HG02981 (cell line): ENCODE results near the gene EFEMP1.

Experiments
- ATAC-seq: cut with Tn5 transposase; IDR thresholded peaks from one replicate; pipeline ENCODE4 v1.9.1; 2021; ENCODE audit warnings: mild to moderate bottlenecking, moderate library complexity; ENCODE audit not compliant: unreplicated experiment

Gene EFEMP1

GRCh38 chr2:55899881-55900280, 23.7 kb downstream of the EFEMP1 start:
- ATAC-seq = no peak

DNA sequence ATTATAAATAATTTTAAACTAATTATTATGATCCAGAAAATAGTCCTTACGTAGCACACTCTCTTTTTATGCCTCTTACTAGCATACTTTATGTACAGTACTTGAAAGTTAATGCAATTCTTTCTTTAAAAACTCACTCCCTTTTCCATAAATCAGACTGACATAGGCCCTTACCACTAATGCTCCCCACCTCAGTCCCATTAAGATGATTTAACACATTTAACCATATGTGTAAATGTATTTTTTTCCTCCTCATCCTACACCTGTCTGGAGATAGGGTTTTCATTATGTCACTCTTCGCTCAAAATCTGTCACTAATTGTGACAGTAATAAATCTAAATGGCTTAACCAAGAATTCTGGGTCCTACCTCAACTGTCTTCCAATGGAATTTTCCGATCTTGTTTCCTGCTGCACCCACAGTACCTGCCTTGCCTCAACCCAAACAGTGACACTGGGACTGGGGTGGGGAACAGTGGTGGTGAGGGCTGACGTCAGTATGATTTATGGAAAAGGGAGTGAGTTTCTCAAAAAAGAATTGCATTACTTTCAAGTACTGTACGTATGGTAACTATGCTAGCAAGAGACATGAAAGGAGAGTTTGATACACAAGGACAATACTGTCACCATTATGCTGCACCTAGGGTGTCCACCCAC, 25.1 kb downstream of the EFEMP1 start:
- no peak for ATAC-seq

- ATAC-seq = no peak
Observed at GRCh38 chr2:55896633-55897032, 26.9 kb downstream of the EFEMP1 start.

DNA sequence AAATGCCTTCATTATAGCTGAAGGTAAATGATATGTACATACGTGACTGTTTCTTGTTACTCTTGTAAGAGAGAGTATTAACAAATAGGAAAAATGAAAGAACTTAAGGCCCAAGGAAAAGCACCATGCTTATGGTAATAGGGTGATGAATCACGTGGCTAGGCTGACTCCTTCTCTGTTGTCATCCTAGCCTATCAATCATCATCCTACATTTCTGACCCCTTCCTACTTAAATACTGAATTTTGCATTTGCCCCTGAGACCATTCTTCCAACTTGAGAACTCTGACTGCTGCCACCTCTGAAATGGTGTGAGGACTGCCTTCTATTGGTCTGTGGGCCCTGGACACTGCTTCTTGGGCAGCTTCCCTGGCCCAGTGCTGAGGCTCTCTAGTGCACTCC, 28.9 kb downstream of the EFEMP1 start:
- no peak for ATAC-seq

- ATAC-seq = no peak
Observed at GRCh38 chr2:55891671-55892094, 31.9 kb downstream of the EFEMP1 start.

DNA sequence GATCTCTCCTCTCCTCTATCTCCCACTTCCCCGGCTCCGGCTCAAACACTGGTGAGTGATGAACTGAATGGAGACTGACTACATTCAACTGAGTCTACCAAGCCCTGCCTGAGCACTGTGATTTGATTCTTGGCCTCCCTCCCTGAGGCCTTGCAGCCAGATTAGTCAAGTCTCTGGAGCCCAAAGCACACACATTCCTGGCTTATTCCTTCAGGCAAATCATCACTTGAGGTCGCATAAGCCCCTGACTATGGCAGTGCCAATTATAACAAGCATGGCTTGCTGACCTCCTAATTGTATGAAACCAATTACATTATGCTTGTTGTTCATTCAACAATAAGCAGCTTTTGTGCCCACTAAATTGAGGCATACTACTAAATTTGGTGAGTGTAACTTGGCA, 34.6 kb downstream of the EFEMP1 start:
- ATAC-seq = no peak

GRCh38 chr2:55887901-55888624, 35.5 kb downstream of the EFEMP1 start:
- ATAC-seq = no peak

DNA sequence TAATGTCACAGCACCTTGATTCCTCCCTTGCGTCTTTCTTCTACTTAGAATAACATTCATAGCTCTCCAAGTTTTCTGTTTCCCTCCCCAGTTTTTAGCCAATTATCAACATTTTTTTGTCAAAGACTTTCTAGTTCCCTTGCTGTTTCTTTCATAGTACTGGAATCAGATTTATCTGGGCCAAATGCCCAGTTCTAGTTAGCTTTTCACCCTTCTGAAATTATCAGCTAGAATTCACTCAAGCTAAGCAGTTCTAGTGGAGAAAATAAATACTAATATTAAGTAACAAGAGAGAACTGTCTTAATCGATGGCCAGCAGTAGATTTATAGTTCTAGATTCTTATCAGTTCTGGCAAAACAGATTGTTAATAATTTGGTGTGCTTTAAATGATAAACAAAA, 36.2 kb downstream of the EFEMP1 start:
- no peak for ATAC-seq

- ATAC-seq = no peak
Observed at GRCh38 chr2:55885944-55886281, 37.7 kb downstream of the EFEMP1 start.

DNA sequence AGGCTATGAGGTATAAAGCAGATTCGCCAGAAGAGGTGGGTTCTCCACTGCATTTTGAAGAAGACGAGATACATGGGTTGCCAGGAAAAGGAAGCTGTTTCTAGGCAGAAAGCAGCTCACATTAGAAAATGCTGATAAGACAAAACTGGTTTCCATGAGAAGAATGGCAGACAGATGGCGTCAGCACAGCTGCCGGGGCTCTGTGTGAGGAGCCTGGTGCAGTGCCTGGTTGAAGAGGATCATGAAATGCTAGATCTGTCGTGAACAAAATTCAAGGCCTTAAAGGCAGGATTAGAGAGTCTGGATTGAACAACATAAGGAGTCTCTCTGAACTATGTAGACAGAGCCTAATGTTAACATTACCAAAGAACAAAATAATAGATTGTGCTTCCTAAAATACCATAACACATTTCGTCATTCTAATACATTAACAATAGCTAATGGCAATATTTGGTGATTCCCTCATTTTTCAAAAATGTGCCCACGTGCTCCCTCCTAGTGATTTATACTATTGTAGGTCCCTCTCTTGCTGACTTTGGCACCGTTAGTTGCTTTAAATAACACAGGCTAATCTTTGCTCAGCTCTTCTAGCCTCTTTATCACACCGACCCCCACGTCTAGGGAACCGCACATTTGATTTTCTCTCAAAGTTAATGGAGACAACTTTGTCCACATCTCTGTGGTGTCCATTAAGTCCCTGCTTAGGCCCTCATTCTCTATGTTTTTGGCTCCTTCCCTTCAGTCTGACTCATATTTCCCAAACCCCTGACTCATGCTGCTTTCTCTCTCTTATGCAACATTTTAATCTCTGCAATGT, 38.2 kb downstream of the EFEMP1 start:
- no peak for ATAC-seq

- no peak for ATAC-seq
Observed at GRCh38 chr2:55883829-55884228, 39.8 kb downstream of the EFEMP1 start.

- ATAC-seq = no peak
Observed at GRCh38 chr2:55883357-55883756, 40.2 kb downstream of the EFEMP1 start.

GRCh38 chr2:55882954-55883353, 40.6 kb downstream of the EFEMP1 start:
- no peak for ATAC-seq

- no peak for ATAC-seq
Observed at GRCh38 chr2:55880416-55881143, 43.0 kb downstream of the EFEMP1 start.

- no peak for ATAC-seq
Observed at GRCh38 chr2:55879976-55880375, 43.6 kb downstream of the EFEMP1 start.

GRCh38 chr2:55877087-55877436, 46.5 kb downstream of the EFEMP1 start:
- ATAC-seq = no peak

- ATAC-seq = no peak
Observed at GRCh38 chr2:55876429-55877086, 47.0 kb downstream of the EFEMP1 start.

DNA sequence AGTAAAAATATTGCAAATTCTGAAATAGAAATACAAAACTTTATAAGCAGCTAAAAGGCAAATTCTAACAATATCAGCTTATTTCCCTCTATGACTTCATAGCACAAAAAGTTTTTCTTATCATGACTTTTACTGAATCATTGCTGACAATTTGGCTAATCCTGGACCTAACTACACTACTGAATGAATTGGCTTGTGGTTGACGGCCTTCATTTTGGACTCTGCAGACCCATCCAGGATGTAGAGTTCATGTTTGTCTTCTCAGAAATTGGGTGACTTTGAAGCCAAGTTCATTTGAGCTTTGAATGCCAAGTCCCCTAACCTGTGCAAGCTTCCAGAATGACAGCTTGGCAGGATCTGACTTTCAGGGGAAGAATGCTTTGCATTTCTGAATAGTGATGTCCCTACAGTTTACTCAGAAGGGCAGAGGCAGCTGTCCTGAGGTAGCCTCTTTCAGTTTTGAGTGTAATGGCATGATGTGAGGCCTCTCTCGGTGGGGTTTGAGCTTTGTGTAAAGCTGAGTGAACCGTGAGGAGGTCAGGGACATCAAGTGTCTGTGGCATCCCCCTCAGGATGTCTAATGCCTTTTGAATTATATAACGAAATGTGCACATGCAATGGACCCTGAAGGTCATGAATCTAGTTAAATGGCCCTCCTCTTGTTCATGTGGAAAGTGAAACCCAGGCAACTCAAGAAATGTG, 48.0 kb downstream of the EFEMP1 start:
- ATAC-seq = no peak

DNA sequence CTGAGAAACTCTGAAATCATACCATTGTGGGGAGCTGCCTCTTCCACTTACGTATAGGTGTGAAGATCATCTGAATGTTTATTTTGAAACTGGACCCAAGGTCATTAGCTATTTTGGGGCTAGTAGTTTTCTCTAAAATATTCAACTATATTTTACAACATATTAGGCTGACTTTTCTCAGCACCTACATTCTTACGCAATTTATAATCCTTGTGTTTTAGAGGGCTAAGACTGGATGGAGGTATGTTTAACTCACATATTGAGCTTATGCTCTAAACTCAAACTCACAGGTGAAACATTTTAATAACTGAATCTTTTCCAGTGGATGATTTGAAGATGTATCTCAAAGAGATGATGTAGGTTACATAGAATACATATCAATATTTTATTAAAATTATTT, 49.2 kb downstream of the EFEMP1 start:
- ATAC-seq = no peak

DNA sequence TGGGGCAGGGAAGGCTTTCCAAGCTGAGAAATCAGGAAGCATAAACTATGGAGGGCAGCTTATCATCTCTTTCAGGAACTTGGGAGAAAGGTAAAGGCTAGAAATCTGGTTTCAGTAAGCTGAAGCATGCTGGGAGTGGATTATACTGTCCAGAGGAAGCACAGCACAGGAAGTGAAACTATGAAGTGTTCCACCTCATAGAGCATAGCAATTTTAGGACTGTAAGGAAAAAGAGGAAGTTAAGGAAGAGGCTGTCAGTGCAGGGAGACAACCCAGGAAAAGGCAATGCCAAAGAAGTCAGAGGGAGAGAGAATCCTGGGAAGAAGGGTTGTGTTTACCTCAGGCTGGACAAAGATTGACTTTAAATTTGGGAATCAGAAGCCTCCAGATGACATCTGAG, 51.9 kb downstream of the EFEMP1 start:
- ATAC-seq = no peak
